Measurements from ENCODE around the gene WDR37.

Gene WDR37

DNA sequence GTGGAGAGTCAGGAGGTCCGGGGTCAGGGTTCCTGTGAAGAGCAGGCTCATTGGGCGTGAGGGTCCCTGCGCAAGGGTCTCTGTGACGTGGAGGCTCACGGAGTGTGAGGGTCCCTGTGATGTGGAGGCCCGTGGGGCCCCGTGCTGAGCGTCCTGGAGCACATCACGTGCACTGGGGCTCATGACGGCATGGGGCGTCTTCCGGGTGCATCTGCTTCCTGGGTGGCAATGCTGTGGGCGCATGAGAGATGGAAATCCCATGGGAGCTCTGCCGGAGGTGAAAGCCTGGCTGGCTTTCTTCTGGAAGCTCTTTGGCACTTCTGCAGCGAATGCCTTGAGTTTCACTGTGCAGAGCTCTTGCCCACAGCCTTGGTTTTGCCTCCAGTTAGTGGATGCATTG lies 71.4 kb downstream of the WDR37 start:
- TF ChIP-seq, protein P1, sequence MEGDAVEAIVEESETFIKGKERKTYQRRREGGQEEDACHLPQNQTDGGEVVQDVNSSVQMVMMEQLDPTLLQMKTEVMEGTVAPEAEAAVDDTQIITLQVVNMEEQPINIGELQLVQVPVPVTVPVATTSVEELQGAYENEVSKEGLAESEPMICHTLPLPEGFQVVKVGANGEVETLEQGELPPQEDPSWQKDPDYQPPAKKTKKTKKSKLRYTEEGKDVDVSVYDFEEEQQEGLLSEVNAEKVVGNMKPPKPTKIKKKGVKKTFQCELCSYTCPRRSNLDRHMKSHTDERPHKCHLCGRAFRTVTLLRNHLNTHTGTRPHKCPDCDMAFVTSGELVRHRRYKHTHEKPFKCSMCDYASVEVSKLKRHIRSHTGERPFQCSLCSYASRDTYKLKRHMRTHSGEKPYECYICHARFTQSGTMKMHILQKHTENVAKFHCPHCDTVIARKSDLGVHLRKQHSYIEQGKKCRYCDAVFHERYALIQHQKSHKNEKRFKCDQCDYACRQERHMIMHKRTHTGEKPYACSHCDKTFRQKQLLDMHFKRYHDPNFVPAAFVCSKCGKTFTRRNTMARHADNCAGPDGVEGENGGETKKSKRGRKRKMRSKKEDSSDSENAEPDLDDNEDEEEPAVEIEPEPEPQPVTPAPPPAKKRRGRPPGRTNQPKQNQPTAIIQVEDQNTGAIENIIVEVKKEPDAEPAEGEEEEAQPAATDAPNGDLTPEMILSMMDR (IDR thresholded peaks at IDR 0.05; ENCODE audit: insufficient read depth, low read length, missing control alignments), result no peak
- CTCF ChIA-PET, result no interaction called here
- no peak for DNase-seq (ENCODE audit: low read depth, low spot score)
- POLR2A ChIA-PET, result no interaction called here
- H3K4me3 ChIP-seq (ENCODE audit: low read depth, low read length), result no peak overlapping the region

DNA sequence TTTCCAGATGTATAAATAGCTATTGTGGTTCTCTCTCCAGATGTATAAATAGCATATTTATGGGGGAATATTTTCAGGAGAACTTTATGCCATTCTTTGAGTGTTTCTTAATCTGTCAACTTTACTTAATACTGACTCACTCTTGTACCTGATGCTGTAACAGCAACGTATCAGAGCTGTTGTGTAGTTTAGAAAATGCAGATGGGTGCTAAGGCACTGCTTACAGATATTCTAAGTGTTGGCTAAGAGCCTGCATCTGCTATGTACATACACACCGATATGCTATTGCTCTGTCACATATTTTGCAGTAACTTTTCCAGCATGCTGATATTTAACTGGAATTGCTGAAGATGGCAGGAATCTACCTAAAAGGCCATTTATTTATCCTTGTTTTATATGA lies 71.9 kb downstream of the WDR37 start:
- DNase-seq (ENCODE audit: low read depth, low spot score), result no peak
- ChIA-PET CTCF (no interaction called here), POLR2A (no interaction called here)
- H3K4me3 ChIP-seq (ENCODE audit: low read depth, low read length), result no peak overlapping the region
- TF ChIP-seq, protein P1 (IDR thresholded peaks at IDR 0.05; ENCODE audit: insufficient read depth, low read length, missing control alignments), result no peak

DNA sequence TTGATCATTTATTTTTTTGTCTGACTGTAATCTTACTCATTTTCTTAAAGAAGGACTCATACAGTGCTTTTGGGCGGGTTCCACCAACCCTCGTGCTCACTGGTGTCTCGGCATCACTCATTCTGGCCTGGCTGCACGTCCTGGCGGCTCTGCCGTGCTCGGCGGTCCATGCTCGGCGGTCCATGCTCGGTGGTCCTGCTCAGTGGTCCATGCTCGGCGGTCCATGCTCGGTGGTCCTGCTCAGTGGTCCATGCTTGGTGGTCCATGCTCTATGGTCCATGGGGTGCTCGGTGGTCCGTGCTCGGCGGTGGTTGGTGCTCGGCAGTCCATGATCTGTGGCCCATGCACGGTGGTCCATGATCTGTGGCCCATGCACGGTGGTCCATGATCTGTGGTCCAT lies 72.5 kb downstream of the WDR37 start:
- no peak for DNase-seq (ENCODE audit: low read depth, low spot score)
- H3K4me3 ChIP-seq (ENCODE audit: low read depth, low read length), result no peak overlapping the region
- TF ChIP-seq, protein P1 (IDR thresholded peaks at IDR 0.05; ENCODE audit: insufficient read depth, low read length, missing control alignments), result no peak
- CTCF ChIA-PET, result no interaction called here
- POLR2A ChIA-PET, result no interaction called here

DNA sequence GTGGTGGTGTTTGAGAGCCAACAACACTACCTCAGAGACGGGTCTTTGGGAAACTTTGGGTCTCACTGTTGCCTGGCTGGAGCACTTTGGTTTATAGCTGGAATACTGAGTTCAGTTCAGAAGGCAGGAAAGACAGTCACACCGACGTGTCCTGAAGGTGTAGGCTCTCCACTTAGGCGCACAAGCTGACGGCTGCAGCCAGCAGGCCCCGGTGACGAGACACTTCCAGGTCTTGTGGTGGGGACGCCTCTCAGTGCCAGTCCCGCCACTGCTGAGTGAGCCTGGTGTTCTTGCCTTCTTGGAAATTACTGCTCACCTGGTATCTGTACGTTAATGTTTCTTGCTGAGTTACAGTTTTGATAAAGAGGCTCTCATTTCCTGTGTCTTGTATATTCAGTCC lies 74.0 kb downstream of the WDR37 start:
- POLR2A ChIA-PET, result no interaction called here
- CTCF ChIA-PET, result no interaction called here
- TF ChIP-seq, protein P1 (IDR thresholded peaks at IDR 0.05; ENCODE audit: insufficient read depth, low read length, missing control alignments), result no peak

DNA sequence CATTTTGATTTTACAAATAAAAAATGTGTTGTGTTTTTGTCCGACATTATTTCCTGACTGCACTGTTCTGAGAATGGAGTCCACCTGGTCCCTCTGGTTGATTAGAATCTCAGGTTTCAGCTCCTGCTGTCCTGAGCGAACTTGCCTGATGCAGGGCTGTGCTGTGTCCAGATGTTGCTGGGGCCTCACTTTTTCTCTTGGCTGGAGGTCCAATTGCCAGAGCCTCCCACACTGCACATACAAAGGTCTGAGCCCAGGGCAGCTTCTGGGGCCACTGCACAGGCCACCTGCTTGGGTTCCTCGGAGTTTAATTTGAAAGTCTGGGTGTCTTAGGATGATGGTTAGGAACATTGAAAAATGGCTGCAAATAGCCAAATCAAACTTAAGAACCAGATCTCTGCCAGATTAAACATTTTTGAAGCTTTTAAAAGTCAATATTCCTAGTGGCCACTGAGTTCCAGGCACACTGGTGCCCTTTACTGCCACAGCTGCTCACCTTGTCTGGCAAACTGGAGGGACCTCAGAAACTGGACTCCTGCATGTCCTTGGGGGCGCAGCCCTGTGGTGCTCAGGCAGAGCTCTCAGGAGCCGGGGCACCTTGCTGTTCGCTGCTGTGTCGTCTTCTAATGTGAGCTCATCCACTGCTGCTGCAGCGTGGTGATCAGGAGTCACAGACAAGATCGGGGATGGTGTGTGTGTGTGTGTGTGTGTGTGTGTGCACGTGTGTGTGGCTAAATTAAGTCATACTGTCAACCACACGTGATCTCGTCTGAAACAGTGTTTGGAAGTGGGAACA lies 75.0 kb downstream of the WDR37 start:
- no peak for DNase-seq (ENCODE audit: low read depth, low spot score)
- ChIA-PET POLR2A (no interaction called here), CTCF (no interaction called here)
- no peak overlapping the region for H3K4me3 ChIP-seq (ENCODE audit: low read depth, low read length)
- TF ChIP-seq, protein P1 (IDR thresholded peaks at IDR 0.05; ENCODE audit: insufficient read depth, low read length, missing control alignments), result no peak

More for the DNA sequence above, 74.0 kb downstream of the WDR37 start:
- no peak overlapping the region for H3K4me3 ChIP-seq (ENCODE audit: low read depth, low read length)
- DNase-seq (ENCODE audit: low read depth, low spot score), result no peak

DNA sequence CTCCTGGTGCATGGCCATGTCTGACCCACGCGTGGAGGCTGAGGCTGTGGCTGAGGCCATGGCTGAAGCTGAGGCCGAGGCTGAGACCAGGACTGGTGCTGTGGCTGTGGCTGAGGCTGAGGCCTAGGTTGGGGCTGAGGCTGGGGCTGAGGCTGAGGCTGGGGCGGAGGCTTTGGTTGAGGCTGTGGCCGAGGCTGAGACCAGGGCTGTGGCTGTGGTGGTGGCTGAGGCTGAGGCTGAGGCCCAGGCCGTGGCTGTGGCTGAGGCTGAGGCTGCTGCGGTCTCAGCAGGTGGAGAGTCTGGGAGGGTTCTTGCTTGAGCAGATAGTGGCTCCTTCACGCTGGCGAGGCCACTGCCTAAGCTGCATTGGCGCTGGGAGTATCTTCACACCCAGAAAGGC lies 76.4 kb downstream of the WDR37 start:
- CTCF ChIA-PET, result no interaction called here
- H3K4me3 ChIP-seq (ENCODE audit: low read depth, low read length), result no peak overlapping the region
- POLR2A ChIA-PET, result no interaction called here
- TF ChIP-seq, protein P1 (IDR thresholded peaks at IDR 0.05; ENCODE audit: insufficient read depth, low read length, missing control alignments), result no peak
- no peak for DNase-seq (ENCODE audit: low read depth, low spot score)

All from AG04449 (cell line).